AG04450 (cell line): ENCODE measurements around the gene MPDU1. TPM values are rescaled to one million over a fixed set of nuclear protein-coding genes. Genes with fewer than 3 reads are reported as not detected.

Source experiments
- CTCF ChIA-PET: fragments of 300-600, 350-600 bp; formaldehyde crosslinking; extraction: SDS; loops from one replicate; lab custom pipeline; 2022; ENCODE audit warnings: antibody characterized with exemption, inconsistent platforms; lab: Charles Lee
- POLR2A ChIA-PET: fragments of 350-600 bp; formaldehyde crosslinking; extraction: SDS; loops from one replicate; lab custom pipeline; 2021; ENCODE audit warnings: antibody characterized with exemption, inconsistent platforms; lab: Yijun Ruan, JAX
- DNase-seq: peaks from one replicate; pipeline ENCODE4 v3.0.0-alpha.2; 2011; ENCODE audit warnings: low read depth, low spot score
- H3K27ac ChIP-seq: one replicate; pipeline ENCODE4 v1.5.1; 2012; ENCODE audit warnings: low read depth, low read length, control low read depth
- H3K27me3 ChIP-seq: one replicate; pipeline ENCODE4 v1.6.0; 2012; ENCODE audit warnings: low read length; ENCODE audit not compliant: control insufficient read depth, insufficient read depth
- H3K4me3 ChIP-seq: 2 replicates; pipeline ENCODE4 v1.5.1; 2011; ENCODE audit warnings: mild to moderate bottlenecking, low read depth, low read length, control low read depth
- H3K9me3 ChIP-seq: 2 replicates; pipeline ENCODE4 v1.5.1; 2012; ENCODE audit warnings: low read length; ENCODE audit not compliant: control insufficient read depth, insufficient read depth
- polyA plus RNA-seq: library from polyadenylated mRNA; depleted of rRNA; stranded (reverse); fragments of >200 nt; gene quantifications from 2 replicates; pipeline ENCODE4 v1.2.3, GENCODE V29; 2011
- TF ChIP-seq, protein P1 (sequence below): IDR thresholded peaks from 2 replicates; pipeline ENCODE4 v1.5.1; 2011; ENCODE audit warnings: low read depth, low read length, control low read depth, inconsistent platforms

The MPDU1 gene
- polyA plus RNA-seq, 1 experiment = 131 TPM

DNA sequence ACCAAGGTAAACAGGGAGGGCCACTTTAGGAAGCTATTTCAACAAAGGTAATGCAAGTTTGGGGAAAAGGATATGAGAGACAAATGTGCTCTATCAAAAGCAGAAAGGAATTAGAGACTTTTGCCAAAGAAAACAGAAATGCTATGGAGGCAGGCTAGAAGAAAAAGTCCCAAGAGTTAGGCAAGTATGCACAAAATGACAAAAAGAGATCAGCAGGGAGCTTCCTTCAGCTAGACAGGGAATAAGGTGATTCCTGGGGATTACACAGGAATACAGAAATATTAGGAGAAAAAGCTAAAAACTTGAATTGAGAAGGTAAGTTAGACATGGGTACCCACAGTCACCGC lies 28.6 kb downstream of the MPDU1 start:
- peak overlapping the region; percentile 33 for H3K4me3 ChIP-seq
- POLR2A ChIA-PET = interaction anchor here (1.5 kb wide), 1 partner anchor 15 kb away, joined by 3 read pairs; the partner anchor contains the start of gene SAT2
- H3K9me3 ChIP-seq = no peaks in the 10 kb centered on the region; the same call in 1 of the 2 replicates
- DNase-seq = no peak
- H3K27me3 ChIP-seq = no peaks in the 10 kb centered on the region
- no peak overlapping the region for H3K27ac ChIP-seq
- TF ChIP-seq, protein P1, sequence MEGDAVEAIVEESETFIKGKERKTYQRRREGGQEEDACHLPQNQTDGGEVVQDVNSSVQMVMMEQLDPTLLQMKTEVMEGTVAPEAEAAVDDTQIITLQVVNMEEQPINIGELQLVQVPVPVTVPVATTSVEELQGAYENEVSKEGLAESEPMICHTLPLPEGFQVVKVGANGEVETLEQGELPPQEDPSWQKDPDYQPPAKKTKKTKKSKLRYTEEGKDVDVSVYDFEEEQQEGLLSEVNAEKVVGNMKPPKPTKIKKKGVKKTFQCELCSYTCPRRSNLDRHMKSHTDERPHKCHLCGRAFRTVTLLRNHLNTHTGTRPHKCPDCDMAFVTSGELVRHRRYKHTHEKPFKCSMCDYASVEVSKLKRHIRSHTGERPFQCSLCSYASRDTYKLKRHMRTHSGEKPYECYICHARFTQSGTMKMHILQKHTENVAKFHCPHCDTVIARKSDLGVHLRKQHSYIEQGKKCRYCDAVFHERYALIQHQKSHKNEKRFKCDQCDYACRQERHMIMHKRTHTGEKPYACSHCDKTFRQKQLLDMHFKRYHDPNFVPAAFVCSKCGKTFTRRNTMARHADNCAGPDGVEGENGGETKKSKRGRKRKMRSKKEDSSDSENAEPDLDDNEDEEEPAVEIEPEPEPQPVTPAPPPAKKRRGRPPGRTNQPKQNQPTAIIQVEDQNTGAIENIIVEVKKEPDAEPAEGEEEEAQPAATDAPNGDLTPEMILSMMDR = no peak
- CTCF ChIA-PET = interaction anchor here (0.7 to 5.2 kb wide), 4 partner anchors 23 to 75 kb away, joined by 5 to 26 read pairs (median 13); partner anchors contain the start of genes SOX15, TP53 and WRAP53

DNA sequence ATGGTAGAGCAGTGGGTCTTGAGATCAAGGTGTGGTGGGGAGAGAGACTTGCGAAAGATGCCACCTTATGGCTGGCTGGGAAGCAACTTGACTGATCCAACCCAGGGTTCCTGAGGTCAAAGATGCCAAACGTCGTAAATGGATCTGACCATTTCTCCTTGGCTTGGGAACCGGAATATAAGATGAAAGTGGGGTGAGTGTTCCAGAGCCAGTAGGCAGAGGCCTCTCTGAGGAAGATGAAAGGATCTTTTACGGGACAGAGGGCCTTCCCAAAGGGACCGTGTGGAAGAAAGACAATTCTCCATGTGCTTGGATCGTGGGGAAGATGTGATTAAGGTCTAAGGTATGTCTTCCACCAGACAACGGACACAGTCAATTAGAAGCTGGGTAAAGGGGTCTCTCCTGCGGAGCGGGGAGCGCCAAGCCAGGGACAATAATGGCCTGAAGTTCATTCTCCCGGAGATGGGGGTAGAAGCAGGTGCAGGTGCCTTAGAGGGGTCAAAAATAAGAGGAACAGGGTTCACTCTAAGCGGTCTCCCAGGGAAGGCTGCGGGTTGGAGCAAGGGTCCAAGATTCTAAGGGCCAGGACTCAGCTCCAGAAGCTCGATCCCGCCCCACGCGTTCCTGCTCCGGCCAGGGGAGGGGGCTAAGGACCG lies 30.2 kb downstream of the MPDU1 start:
- ChIA-PET POLR2A (interaction anchor here (0.8 to 2.6 kb wide), 5 partner anchors 9 to 73 kb away, joined by 3 to 20 read pairs (median 3); partner anchors contain the start of genes SAT2, TP53 and WRAP53), CTCF (interaction anchor here (0.8 to 4.1 kb wide), 6 partner anchors 14 to 75 kb away, joined by 3 to 29 read pairs (median 13); partner anchors contain the start of genes ATP1B2, SAT2, SOX15 and TP53)
- Histone ChIP-seq H3K4me3 (peak overlapping the region; percentile 86), H3K9me3 (no peaks in the 10 kb centered on the region; the same call in 1 of the 2 replicates), H3K27ac (peak overlapping the region; percentile 80), H3K27me3 (no peaks in the 10 kb centered on the region)
- TF ChIP-seq, protein P1 = no peak
- no peak for DNase-seq

DNA sequence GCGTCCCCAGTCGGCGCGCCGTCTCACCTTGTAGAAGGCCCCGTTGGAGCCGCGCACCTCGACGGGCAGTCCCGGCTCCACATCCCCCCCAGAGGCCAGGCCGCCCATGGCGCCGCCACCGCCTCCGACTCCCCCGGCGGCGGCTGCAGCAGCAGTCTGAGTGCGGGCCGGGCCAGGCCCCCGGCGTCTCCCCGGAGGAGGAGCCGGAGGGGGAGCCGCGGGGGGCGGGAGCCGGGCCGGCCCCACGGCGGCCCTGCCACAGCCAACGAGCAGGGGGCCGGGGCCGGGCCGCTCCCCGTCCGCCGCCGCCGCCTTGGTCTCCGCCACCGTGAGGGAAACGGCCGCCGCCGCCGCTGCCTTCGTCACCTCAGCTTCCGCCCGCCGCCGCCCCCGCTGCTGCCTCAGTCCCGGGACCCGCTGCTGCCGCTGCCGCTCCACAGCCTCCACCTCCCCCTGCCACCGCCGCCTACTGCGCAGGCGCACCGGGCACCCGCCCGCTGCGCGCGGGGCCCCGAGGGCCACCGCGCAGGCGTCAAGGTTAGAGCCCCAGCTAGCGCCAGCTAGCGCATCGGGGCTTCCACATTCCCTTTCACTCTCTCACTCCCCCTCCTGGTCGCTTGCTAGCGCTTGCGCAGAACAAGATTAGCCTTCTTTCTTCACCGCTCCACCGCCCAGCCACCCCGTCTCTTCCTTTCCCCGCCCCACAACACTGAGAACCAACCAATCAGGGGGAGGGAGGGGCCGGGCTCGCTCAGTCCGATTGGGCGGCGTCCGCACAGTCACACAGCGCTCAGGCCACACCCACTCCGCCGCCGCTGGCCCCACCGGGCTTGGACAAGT lies 31.0 kb downstream of the MPDU1 start, which contains the start of gene FXR2:
FXR2 (minus strand) TSS at position 473 of the 840 bp plus-strand sequence; CDS start at position 108, 365 bp downstream.
- ChIA-PET CTCF (interaction anchor here (0.6 to 2.8 kb wide), 16 partner anchors 10 to 378 kb away, joined by 3 to 29 read pairs (median 4); partner anchors contain the start of genes ATP1B2, SAT2, SOX15 and TP53), POLR2A (interaction anchor here (0.7 to 2.6 kb wide), 5 partner anchors 9 to 72 kb away, joined by 3 to 20 read pairs (median 6); partner anchors contain the start of genes SAT2, TP53 and WRAP53)
- no peaks in the 10 kb centered on the region; the same call in 1 of the 2 replicates for H3K9me3 ChIP-seq
- DNase-seq = peak; percentile 100
- peaks cover under 1% of the 10 kb centered on the region for H3K27me3 ChIP-seq
- TF ChIP-seq, protein P1 = peak; percentile 66
- H3K4me3 ChIP-seq = peak within 1 kb of the TSS; percentile 86
- H3K27ac ChIP-seq = peak within 1 kb of the TSS; percentile 80

GRCh38 chr17:7615265-7615747 lies 31.7 kb downstream of the MPDU1 start:
- H3K27me3 ChIP-seq = peaks cover 3% of the 10 kb centered on the region
- CTCF ChIA-PET = interaction anchor here (0.6 to 2.8 kb wide), 15 partner anchors 13 to 377 kb away, joined by 3 to 29 read pairs (median 4); partner anchors contain the start of genes SAT2, SOX15, TP53 and WRAP53
- H3K4me3 ChIP-seq = peak overlapping the region; percentile 59
- TF ChIP-seq, protein P1 = no peak
- peak overlapping the region; percentile 52 for H3K27ac ChIP-seq
- no peak for DNase-seq
- POLR2A ChIA-PET = interaction anchor here (0.6 to 2.6 kb wide), 4 partner anchors 9 to 72 kb away, joined by 4 to 20 read pairs (median 12); partner anchors contain the start of genes SAT2, TP53 and WRAP53
- no peaks in the 10 kb centered on the region; the same call in 1 of the 2 replicates for H3K9me3 ChIP-seq
